NCI-H510A treated with DMSO at 0.1 percent for 48 hours (cell line): ENCODE results near the gene SCARF2.
"Not testable (repeated sequence)": the region's sequence is repeated elsewhere in the genome, so short reads cannot be mapped to it uniquely, and the experiment has no call there.

Experiments used
- DNase-seq: peaks from one replicate; lab custom pipeline; 2025; lab: John Stamatoyannopoulos, UW

The SCARF2 gene

GRCh38 chr22:20395181-20395906 is 42.3 kb downstream of the SCARF2 start:
- DNase-seq = no peak

- DNase-seq = peak; percentile 50
Observed at GRCh38 chr22:20393705-20394476, 43.7 kb downstream of the SCARF2 start, which contains the start of gene ZNF74. Gene ZNF74, plus strand, starts transcription at chr22:20394151. Its CDS starts 478 bp downstream, at chr22:20394629.

GRCh38 chr22:20392983-20393704 is 44.5 kb downstream of the SCARF2 start:
- DNase-seq = no peak

DNA sequence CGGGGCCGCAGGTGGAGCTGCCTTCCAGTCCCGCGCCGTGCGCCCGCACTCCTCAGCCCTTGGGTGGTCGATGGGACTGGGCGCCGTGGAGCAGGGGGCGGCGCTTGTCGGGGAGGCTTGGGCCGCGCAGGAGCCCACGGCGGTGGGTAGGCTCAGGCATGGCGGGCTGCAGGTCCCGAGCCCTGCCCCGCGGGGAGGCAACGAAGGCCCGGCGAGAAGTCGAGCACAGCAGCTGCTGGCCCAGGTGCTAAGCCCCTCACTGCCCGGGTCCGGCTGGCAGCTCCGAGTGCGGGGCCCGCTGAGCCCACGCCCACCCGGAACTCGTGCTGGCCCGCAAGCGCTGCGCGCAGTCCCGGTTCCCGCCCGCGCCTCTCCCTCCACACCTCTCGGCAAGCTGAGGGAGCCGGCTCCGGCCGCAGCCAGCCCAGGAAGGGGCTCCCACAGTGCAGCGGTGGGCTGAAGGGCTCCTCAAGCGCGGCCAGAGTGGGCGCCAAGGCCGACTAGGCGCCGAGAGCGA is 45.2 kb downstream of the SCARF2 start:
- not testable (repeated sequence) for DNase-seq

GRCh38 chr22:20391222-20391621 is 46.4 kb downstream of the SCARF2 start:
- no peak for DNase-seq

GRCh38 chr22:20390394-20390907 is 47.2 kb downstream of the SCARF2 start:
- DNase-seq = no peak

DNA sequence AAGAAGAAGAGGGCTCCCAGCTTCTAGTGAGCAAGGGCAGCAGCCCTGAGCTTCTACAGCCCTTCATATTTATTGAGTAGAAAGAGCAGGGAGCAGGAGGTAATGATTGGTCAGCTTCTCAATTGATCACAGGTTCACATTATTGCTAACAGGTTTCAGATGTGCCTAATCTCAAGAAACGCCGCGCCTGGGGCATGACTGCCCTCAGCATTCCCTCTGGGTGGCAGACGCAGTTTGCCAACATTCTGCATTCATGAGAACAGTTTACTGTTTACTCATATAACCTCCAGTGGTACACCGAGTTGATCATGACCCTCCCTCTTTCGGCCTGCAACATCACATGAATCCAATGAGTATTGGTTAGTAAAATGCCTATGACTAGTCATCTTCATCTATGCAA is 48.3 kb downstream of the SCARF2 start:
- DNase-seq = no peak

GRCh38 chr22:20388200-20388599 is 49.4 kb downstream of the SCARF2 start:
- DNase-seq = no peak

DNA sequence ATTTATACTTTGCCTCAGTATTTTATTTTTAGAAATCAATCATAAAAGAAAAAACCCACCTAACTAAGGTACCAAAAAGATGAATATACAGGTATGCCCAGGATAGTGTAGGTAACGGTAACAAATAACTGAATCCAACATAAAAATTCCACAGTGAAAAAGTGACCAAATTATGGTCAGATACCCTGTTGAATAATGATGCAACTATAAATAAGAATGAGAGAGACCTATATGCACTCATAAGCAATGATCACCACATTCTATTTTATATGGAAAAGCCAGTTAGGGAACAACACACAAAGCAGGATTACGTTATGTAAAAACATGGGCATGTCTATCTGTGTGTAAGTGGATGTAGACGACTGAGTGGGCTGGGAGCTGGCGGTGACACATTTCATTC is 50.7 kb downstream of the SCARF2 start:
- no peak for DNase-seq

GRCh38 chr22:20386336-20386735 is 51.3 kb downstream of the SCARF2 start:
- DNase-seq = no peak

DNA sequence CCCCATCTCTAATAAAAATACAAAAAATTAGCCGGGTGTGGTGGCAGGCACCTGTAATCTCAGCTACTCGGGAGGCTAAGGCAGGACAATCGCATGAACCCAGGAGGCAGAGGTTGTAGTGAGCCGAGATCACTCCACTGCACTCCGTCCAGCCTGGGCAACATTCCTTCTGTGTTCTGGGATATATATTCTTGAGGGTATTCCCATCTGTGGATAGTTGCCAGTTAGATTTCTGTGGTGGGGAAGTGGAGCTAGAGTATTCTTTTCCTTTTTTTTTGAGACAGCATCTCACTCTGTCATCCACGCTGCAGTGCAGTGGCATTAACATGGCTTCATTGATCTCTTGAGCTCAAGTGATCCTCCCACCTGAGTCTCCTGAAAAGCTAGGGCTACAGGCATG is 52.8 kb downstream of the SCARF2 start:
- DNase-seq = no peak

GRCh38 chr22:20384171-20384570 is 53.5 kb downstream of the SCARF2 start:
- DNase-seq = no peak

- no peak for DNase-seq
Observed at GRCh38 chr22:20383538-20383937, 54.1 kb downstream of the SCARF2 start.

GRCh38 chr22:20380486-20380885 is 57.1 kb downstream of the SCARF2 start:
- no peak for DNase-seq

GRCh38 chr22:20378684-20379083 is 58.9 kb downstream of the SCARF2 start:
- not testable (repeated sequence) for DNase-seq

DNA sequence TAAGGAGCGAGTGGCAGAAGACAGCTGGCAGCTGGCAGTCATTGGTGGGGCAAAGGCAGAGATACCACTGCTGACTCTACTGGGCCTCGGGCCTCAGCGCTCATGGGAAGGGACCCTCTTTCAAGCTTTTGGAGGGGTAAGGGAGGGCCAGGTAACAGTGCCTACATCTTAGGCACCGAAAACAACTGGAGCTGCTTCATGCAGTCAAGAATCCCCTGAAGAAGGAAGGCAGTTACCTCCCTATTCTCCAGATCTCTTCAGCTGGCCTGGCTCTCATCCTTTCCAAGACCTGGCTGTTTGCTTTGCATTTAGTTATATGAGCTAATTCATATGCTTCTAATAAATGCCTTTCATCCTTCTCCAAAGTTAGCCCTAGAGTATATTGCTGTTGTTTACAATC is 59.5 kb downstream of the SCARF2 start:
- no peak for DNase-seq

DNA sequence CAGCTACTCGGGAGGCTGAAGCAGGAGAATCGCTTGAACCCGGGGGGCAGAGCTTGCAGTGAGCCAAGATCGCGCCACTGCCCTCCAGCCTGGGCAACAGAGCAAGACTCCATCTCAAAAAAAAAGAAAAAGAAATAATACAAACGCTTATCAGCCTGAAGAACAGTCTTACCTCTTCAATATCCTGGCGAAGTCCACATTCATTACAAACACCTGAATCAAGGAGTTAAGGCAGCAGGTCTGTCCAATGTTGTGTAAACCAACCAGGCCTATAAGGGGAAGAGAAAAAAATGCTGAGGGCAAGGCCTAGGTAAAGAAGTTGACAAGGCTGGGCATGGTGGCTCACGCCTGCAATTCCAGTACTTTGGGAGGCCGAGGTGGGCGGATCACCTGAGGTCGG is 60.6 kb downstream of the SCARF2 start:
- not testable (repeated sequence) for DNase-seq

DNA sequence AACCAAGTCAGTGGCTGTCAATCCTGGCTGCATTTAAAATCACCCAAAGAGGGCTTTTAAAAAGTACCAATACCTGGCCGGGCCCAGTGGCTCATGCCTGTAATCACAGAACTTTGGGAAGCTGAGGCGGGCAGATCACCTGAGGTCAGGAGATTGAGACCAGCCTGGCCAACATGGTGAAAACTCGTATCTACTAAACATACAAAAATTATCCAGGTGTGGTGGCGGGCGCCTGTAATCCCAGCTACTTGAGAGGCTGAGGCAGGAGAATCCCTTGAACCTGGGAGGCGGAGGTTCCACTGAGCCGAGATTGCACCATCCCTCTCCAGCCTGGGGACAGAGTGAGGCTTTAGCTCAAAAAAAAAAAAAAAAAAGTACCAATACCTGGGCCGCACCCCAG is 61.3 kb downstream of the SCARF2 start:
- DNase-seq = not testable (repeated sequence)
